Vagina (tissue), 2 donors: Measurements from ENCODE around the gene LCN15.

Experiments
- CTCF ChIP-seq, 3 experiments: fragments of 450-650 bp in 2 of 3; fragments of 200-600 bp in 1 of 3; sonication (generic) in 1 of 3; IDR thresholded peaks; one replicate each; pipeline ENCODE4 v1.5.1; 2017 to 2019; ENCODE audit warnings: antibody characterized with exemption in 3 of 3, mild to moderate bottlenecking in 2 of 3, moderate library complexity in 2 of 3
- POLR2AphosphoS5 ChIP-seq, 2 donors: sonication (generic); formaldehyde crosslinking; IDR thresholded peaks; one replicate each; pipeline ENCODE4 v1.9.0; 2017; ENCODE audit warnings: antibody characterized with exemption in 2 of 2, mild to moderate bottlenecking in 2 of 2, low read depth in 1 of 2; ENCODE audit not compliant: insufficient read depth in 1 of 2

GRCh38 chr9:136722093-136722968 lies 42.0 kb downstream of the LCN15 start:
- TF ChIP-seq CTCF (IDR thresholded peaks at IDR 0.05) (no peak), POLR2AphosphoS5 (IDR thresholded peaks at IDR 0.05; ENCODE audit: insufficient read depth in 1 of 2, low read depth in 1 of 2) (no peak)
